ENCODE results near the gene ANO6. TPM values are rescaled to one million over a fixed set of nuclear protein-coding genes. Genes with fewer than 3 reads are reported as not detected.

Gene ANO6
- total RNA-seq, 1 experiment from 2014 or later, result 59.3 TPM

- POLR2A ChIA-PET (ENCODE audit: low non-redundant PET), result no interaction called here
- no peak overlapping the region for H3K4me3 ChIP-seq (ENCODE audit: low read depth, low read length, poor library complexity, severe bottlenecking)
- no TSS peak for BruUV-seq (replicated peaks)
- H3K4me1 ChIP-seq (ENCODE audit: insufficient read depth, low read length, poor library complexity, severe bottlenecking), result peaks cover 26% of the 10 kb centered on the region
- DNase-seq (ENCODE audit: low spot score), result no peak
- no peak overlapping the region for H3K27ac ChIP-seq (ENCODE audit: low read depth, low read length, poor library complexity, severe bottlenecking)
- TF ChIP-seq CTCF (conservative IDR thresholded peaks at IDR 0.05; ENCODE audit: low read depth, low read length) (no peak), EZH2 (IDR thresholded peaks at IDR 0.05; ENCODE audit: borderline replicate concordance, low read depth, low read length, poor library complexity, severe bottlenecking) (no peak)
- CTCF ChIA-PET, result no interaction called here
- H3K36me3 ChIP-seq (ENCODE audit: insufficient read depth, low read length, poor library complexity, severe bottlenecking), result no peaks in the 10 kb centered on the region
- intact Hi-C loops (cut with micrococcal nuclease; ENCODE audit: unreplicated experiment), result no loop called here
- no peaks in the 10 kb centered on the region for H3K9me3 ChIP-seq (ENCODE audit: low read depth, low read length, poor library complexity, severe bottlenecking)
- no peaks in the 10 kb centered on the region for H3K27me3 ChIP-seq (replicated peaks; ENCODE audit: insufficient read depth, low read depth, low read length, poor library complexity)
These were observed 57.9 kb downstream of the ANO6 start for GRCh38 chr12:45273717-45274271.

GRCh38 chr12:45276154-45276755 lies 60.4 kb downstream of the ANO6 start:
- no peak for DNase-seq (ENCODE audit: low spot score)
- no peaks in the 10 kb centered on the region for H3K9me3 ChIP-seq (ENCODE audit: low read depth, low read length, poor library complexity, severe bottlenecking)
- TF ChIP-seq EZH2 (IDR thresholded peaks at IDR 0.05; ENCODE audit: borderline replicate concordance, low read depth, low read length, poor library complexity, severe bottlenecking) (no peak), CTCF (conservative IDR thresholded peaks at IDR 0.05; ENCODE audit: low read depth, low read length) (no peak)
- H3K27ac ChIP-seq (ENCODE audit: low read depth, low read length, poor library complexity, severe bottlenecking), result no peak overlapping the region
- H3K4me3 ChIP-seq (ENCODE audit: low read depth, low read length, poor library complexity, severe bottlenecking), result no peak overlapping the region
- ChIA-PET POLR2A (ENCODE audit: low non-redundant PET) (no interaction called here), CTCF (no interaction called here)
- intact Hi-C loops (cut with micrococcal nuclease; ENCODE audit: unreplicated experiment), result no loop called here
- BruUV-seq (replicated peaks), result no TSS peak
- H3K36me3 ChIP-seq (ENCODE audit: insufficient read depth, low read length, poor library complexity, severe bottlenecking), result no peaks in the 10 kb centered on the region
- H3K27me3 ChIP-seq (replicated peaks; ENCODE audit: insufficient read depth, low read depth, low read length, poor library complexity), result no peaks in the 10 kb centered on the region
- H3K4me1 ChIP-seq (ENCODE audit: insufficient read depth, low read length, poor library complexity, severe bottlenecking), result peaks cover 12% of the 10 kb centered on the region

GRCh38 chr12:45278447-45278846 lies 62.6 kb downstream of the ANO6 start:
- H3K27me3 ChIP-seq (replicated peaks; ENCODE audit: insufficient read depth, low read depth, low read length, poor library complexity), result no peaks in the 10 kb centered on the region
- no peak overlapping the region for H3K27ac ChIP-seq (ENCODE audit: low read depth, low read length, poor library complexity, severe bottlenecking)
- ChIA-PET POLR2A (ENCODE audit: low non-redundant PET) (interaction anchor here (0.8 kb wide), 1 partner anchor 133 kb away, joined by 8 read pairs; no protein-coding TSS in a partner anchor), CTCF (no interaction called here)
- H3K4me1 ChIP-seq (ENCODE audit: insufficient read depth, low read length, poor library complexity, severe bottlenecking), result peaks cover 8% of the 10 kb centered on the region
- DNase-seq (ENCODE audit: low spot score), result no peak
- no peaks in the 10 kb centered on the region for H3K9me3 ChIP-seq (ENCODE audit: low read depth, low read length, poor library complexity, severe bottlenecking)
- H3K4me3 ChIP-seq (ENCODE audit: low read depth, low read length, poor library complexity, severe bottlenecking), result no peak overlapping the region
- no peak for TF ChIP-seq EZH2 (IDR thresholded peaks at IDR 0.05; ENCODE audit: borderline replicate concordance, low read depth, low read length, poor library complexity, severe bottlenecking)
- TF ChIP-seq CTCF (conservative IDR thresholded peaks at IDR 0.05; ENCODE audit: low read depth, low read length), result no peak
- intact Hi-C loops (cut with micrococcal nuclease; ENCODE audit: unreplicated experiment), result no loop called here
- H3K36me3 ChIP-seq (ENCODE audit: insufficient read depth, low read length, poor library complexity, severe bottlenecking), result no peaks in the 10 kb centered on the region
- no TSS peak for BruUV-seq (replicated peaks)
